22Rv1 (cell line): Measurements from ENCODE around the gene JDP2.

Experiments used
- ZFX ChIP-seq: fragments of 450-650 bp; IDR thresholded peaks from 2 replicates; pipeline ENCODE4 v1.6.1; 2017; ENCODE audit warnings: antibody characterized with exemption, borderline replicate concordance
- TF ChIP-seq, protein P1 (sequence below): fragments of 450-650 bp; IDR thresholded peaks from 2 replicates; pipeline ENCODE4 v1.5.1; 2017; ENCODE audit warnings: mild to moderate bottlenecking

GRCh38 chr14:75413013-75413412 lies 14.8 kb upstream of the JDP2 start:
- TF ChIP-seq, protein P1, sequence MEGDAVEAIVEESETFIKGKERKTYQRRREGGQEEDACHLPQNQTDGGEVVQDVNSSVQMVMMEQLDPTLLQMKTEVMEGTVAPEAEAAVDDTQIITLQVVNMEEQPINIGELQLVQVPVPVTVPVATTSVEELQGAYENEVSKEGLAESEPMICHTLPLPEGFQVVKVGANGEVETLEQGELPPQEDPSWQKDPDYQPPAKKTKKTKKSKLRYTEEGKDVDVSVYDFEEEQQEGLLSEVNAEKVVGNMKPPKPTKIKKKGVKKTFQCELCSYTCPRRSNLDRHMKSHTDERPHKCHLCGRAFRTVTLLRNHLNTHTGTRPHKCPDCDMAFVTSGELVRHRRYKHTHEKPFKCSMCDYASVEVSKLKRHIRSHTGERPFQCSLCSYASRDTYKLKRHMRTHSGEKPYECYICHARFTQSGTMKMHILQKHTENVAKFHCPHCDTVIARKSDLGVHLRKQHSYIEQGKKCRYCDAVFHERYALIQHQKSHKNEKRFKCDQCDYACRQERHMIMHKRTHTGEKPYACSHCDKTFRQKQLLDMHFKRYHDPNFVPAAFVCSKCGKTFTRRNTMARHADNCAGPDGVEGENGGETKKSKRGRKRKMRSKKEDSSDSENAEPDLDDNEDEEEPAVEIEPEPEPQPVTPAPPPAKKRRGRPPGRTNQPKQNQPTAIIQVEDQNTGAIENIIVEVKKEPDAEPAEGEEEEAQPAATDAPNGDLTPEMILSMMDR, result no peak
- no peak for TF ChIP-seq ZFX
